ENCODE data around the gene ZNF367. TPM values are rescaled to one million over a fixed set of nuclear protein-coding genes. Genes with fewer than 3 reads are reported as not detected.

The ZNF367 gene
- total and polyA plus RNA-seq, 2 donors (not counting 3 experiments of a cell fraction or from before 2014, with no cell fraction given) = 1.7 to 10.0 TPM

- POLR2A ChIA-PET = interaction anchor here (0.5 kb wide), 1 partner anchor 8 kb away, joined by 3 read pairs; no protein-coding TSS in a partner anchor
- BruUV-seq (replicated peaks) = TSS peak; percentile 34
- no peak for FAIRE-seq
Measured at GRCh38 chr9:96450613-96451528, 32.7 kb upstream of the ZNF367 start.

GRCh38 chr9:96449845-96450612 lies 31.9 kb upstream of the ZNF367 start, which contains the start of gene HABP4:
HABP4 (plus strand) TSS chr9:96450169; CDS start chr9:96450280, 111 bp downstream.
- POLR2A ChIA-PET = interaction anchor here (0.5 to 0.6 kb wide), 2 partner anchors 9 to 195 kb away, joined by 3 to 6 read pairs; no protein-coding TSS in a partner anchor
- no peaks in the 10 kb centered on the region for H3K9me1 ChIP-seq (replicated peaks; ENCODE audit: control insufficient read depth, extremely low read depth, insufficient read depth, low read length)
- H4K20me1 ChIP-seq (replicated peaks; ENCODE audit: control insufficient read depth, extremely low read depth, insufficient read depth, low read length) = no peaks in the 10 kb centered on the region
- peak; percentile 76 for TF ChIP-seq POLR2AphosphoS5 (IDR thresholded peaks at IDR 0.05; ENCODE audit: insufficient read depth, low read depth, low read length)
- no peak for TF ChIP-seq CTCF (IDR thresholded peaks at IDR 0.05; ENCODE audit: extremely low read depth in 1 of 2, insufficient read depth in 1 of 2, low read depth in 1 of 2, low read length in 2 of 2)
- peak; percentile 54 for TF ChIP-seq POLR2A (IDR thresholded peaks at IDR 0.05; ENCODE audit: low read depth, low read length)
- peak within 1 kb of the TSS; percentile 80 for H3K9ac ChIP-seq (replicated peaks; ENCODE audit: extremely low read depth, insufficient read depth, low read length)
- H2AFZ ChIP-seq (ENCODE audit: low read depth, low read length) = peak within 1 kb of the TSS; percentile 86
- no peaks in the 10 kb centered on the region for H3K36me3 ChIP-seq (ENCODE audit: control insufficient read depth in 2 of 2, extremely low read depth in 1 of 2, insufficient read depth in 2 of 2, low read length in 2 of 2)
- peak; percentile 83 for FAIRE-seq
- H3K27ac ChIP-seq (ENCODE audit: insufficient read depth, low read depth, low read length) = peak within 1 kb of the TSS; percentile 65
- peaks cover 0 to 2% of the 10 kb centered on the region in 2 experiments for H3K27me3 ChIP-seq (ENCODE audit: control insufficient read depth in 2 of 2, insufficient read depth in 2 of 2, low read length in 2 of 2)
- peaks cover 7% of the 10 kb centered on the region for H3K4me1 ChIP-seq (ENCODE audit: control insufficient read depth, extremely low read depth, insufficient read depth, low read length)
- H3K79me2 ChIP-seq (ENCODE audit: control insufficient read depth, insufficient read depth, low read length) = peaks cover 6% of the 10 kb centered on the region
- H3K4me3 ChIP-seq (replicated peaks in 1 of 3; ENCODE audit: insufficient read depth in 1 of 3, low read depth in 1 of 3, low read length in 3 of 3) = peak within 1 kb of the TSS; percentile 50 to 66 (median 63)
- CTCF ChIA-PET = interaction anchor here (0.7 to 4.5 kb wide), 9 partner anchors 8 to 217 kb away, joined by 3 to 34 read pairs (median 3); no protein-coding TSS in a partner anchor
- DNase-seq (ENCODE audit: low read depth, low spot score) = peak; percentile 93
- intact Hi-C loops (cut with micrococcal nuclease) = loop anchor here (1.0 to 2.0 kb wide), 4 partner anchors 30 to 205 kb away; partner anchors contain the start of genes PRXL2C and SLC35D2
- no TSS peak for BruUV-seq (replicated peaks)
- H3K9me3 ChIP-seq (replicated peaks; ENCODE audit: control insufficient read depth, insufficient read depth, low read length) = no peaks in the 10 kb centered on the region
- peak within 1 kb of the TSS; percentile 79 for H3K4me2 ChIP-seq (ENCODE audit: insufficient read depth, low read length)
- dilution Hi-C loops (cut with MboI; ENCODE audit: extremely low pct_ligation_motif_present, low sequenced_read_pairs) = no loop called here

More at GRCh38 chr9:96450613-96451528, 32.7 kb upstream of the ZNF367 start:
- intact Hi-C loops (cut with micrococcal nuclease) = loop anchor here (1.0 to 2.0 kb wide), 4 partner anchors 31 to 204 kb away; partner anchors contain the start of genes PRXL2C and SLC35D2
- peak overlapping the region; percentile 50 to 66 (median 63) for H3K4me3 ChIP-seq (replicated peaks in 1 of 3; ENCODE audit: insufficient read depth in 1 of 3, low read depth in 1 of 3, low read length in 3 of 3)
- H3K9ac ChIP-seq (replicated peaks; ENCODE audit: extremely low read depth, insufficient read depth, low read length) = peak overlapping the region; percentile 80
- CTCF ChIA-PET = interaction anchor here (1.4 to 4.5 kb wide), 4 partner anchors 9 to 216 kb away, joined by 3 to 34 read pairs (median 12); no protein-coding TSS in a partner anchor
- H3K36me3 ChIP-seq (ENCODE audit: control insufficient read depth in 2 of 2, extremely low read depth in 1 of 2, insufficient read depth in 2 of 2, low read length in 2 of 2) = no peaks in the 10 kb centered on the region
- H3K27ac ChIP-seq (ENCODE audit: insufficient read depth, low read depth, low read length) = peak overlapping the region; percentile 65
- peaks cover 7% of the 10 kb centered on the region for H3K4me1 ChIP-seq (ENCODE audit: control insufficient read depth, extremely low read depth, insufficient read depth, low read length)
- H3K4me2 ChIP-seq (ENCODE audit: insufficient read depth, low read length) = peak overlapping the region; percentile 79
- H3K79me2 ChIP-seq (ENCODE audit: control insufficient read depth, insufficient read depth, low read length) = peaks cover 7% of the 10 kb centered on the region
- no peaks in the 10 kb centered on the region for H3K9me3 ChIP-seq (replicated peaks; ENCODE audit: control insufficient read depth, insufficient read depth, low read length)
- dilution Hi-C loops (cut with MboI; ENCODE audit: extremely low pct_ligation_motif_present, low sequenced_read_pairs) = no loop called here
- peak; percentile 14 for DNase-seq (ENCODE audit: low read depth, low spot score)
- H4K20me1 ChIP-seq (replicated peaks; ENCODE audit: control insufficient read depth, extremely low read depth, insufficient read depth, low read length) = no peaks in the 10 kb centered on the region
- peak overlapping the region; percentile 56 for H2AFZ ChIP-seq (ENCODE audit: low read depth, low read length)
- H3K27me3 ChIP-seq (ENCODE audit: control insufficient read depth in 2 of 2, insufficient read depth in 2 of 2, low read length in 2 of 2) = peaks cover 0 to 2% of the 10 kb centered on the region in 2 experiments
- no peaks in the 10 kb centered on the region for H3K9me1 ChIP-seq (replicated peaks; ENCODE audit: control insufficient read depth, extremely low read depth, insufficient read depth, low read length)
- TF ChIP-seq GATA2 (IDR thresholded peaks at IDR 0.05; ENCODE audit: insufficient read depth, insufficient read length, low read depth, low read length) = no peak
- no peak for TF ChIP-seq MYC (IDR thresholded peaks at IDR 0.05; ENCODE audit: low read depth, low read length)
- TF ChIP-seq FOS (IDR thresholded peaks at IDR 0.05; ENCODE audit: borderline replicate concordance, insufficient read depth, low read length) = no peak
- no peak for TF ChIP-seq POLR2A (IDR thresholded peaks at IDR 0.05; ENCODE audit: low read depth, low read length)
- TF ChIP-seq EZH2 (IDR thresholded peaks at IDR 0.05; ENCODE audit: borderline replicate concordance, low read depth, low read length, severe bottlenecking) = no peak

All from endothelial cell of umbilical vein (primary cell).